GM12801 (cell line): ENCODE results near the gene CBX6.

Experiments used
- TF ChIP-seq, protein P1 (sequence below): IDR thresholded peaks from one replicate; pipeline ENCODE4 v1.5.1; 2011; ENCODE audit warnings: control low read depth; ENCODE audit not compliant: insufficient read length; ENCODE audit errors: extremely low read depth

The CBX6 gene

GRCh38 chr22:38826801-38827200, 45.2 kb downstream of the CBX6 start:
- TF ChIP-seq, protein P1, sequence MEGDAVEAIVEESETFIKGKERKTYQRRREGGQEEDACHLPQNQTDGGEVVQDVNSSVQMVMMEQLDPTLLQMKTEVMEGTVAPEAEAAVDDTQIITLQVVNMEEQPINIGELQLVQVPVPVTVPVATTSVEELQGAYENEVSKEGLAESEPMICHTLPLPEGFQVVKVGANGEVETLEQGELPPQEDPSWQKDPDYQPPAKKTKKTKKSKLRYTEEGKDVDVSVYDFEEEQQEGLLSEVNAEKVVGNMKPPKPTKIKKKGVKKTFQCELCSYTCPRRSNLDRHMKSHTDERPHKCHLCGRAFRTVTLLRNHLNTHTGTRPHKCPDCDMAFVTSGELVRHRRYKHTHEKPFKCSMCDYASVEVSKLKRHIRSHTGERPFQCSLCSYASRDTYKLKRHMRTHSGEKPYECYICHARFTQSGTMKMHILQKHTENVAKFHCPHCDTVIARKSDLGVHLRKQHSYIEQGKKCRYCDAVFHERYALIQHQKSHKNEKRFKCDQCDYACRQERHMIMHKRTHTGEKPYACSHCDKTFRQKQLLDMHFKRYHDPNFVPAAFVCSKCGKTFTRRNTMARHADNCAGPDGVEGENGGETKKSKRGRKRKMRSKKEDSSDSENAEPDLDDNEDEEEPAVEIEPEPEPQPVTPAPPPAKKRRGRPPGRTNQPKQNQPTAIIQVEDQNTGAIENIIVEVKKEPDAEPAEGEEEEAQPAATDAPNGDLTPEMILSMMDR, result no peak

DNA sequence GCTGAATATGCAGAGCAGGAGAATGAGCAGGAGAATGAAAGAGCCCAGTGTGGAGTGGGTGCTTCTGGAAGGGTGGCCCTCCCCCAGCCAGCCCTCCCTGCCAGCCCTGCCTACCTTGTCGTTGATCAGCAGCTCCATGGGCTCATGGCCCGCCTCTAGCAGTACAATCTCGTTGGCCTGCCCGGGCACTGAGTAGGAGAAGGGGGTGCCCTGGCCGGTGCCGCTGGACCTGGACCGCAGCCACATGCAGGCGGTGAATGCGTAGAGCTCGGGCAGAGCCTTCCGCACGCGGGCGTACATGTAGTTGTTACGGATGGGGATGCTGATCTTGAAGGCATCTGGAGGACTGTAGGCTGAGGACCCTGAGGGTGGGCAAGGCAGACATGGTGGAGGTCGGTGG, 45.6 kb downstream of the CBX6 start:
- TF ChIP-seq, protein P1, result no peak

DNA sequence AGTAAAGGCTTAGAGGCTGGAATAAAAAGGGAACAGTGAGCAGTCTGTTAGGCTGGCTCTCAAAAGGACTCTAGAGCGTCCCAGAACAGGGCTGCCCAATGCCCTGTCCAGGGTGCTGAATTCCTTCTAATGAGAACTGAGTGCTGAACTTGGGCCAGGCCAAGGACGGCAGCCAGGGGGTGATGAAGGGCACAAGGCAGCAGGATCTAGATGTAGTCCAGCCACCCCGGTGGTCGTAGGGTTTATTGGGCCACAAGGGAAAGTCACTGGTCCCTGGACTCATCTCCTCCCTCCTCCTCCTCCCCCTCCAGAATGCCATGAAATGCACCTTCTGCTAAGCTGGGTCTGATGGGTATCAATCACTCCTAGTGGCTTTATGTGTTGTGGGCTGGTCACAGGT, 47.4 kb downstream of the CBX6 start:
- TF ChIP-seq, protein P1, result no peak

DNA sequence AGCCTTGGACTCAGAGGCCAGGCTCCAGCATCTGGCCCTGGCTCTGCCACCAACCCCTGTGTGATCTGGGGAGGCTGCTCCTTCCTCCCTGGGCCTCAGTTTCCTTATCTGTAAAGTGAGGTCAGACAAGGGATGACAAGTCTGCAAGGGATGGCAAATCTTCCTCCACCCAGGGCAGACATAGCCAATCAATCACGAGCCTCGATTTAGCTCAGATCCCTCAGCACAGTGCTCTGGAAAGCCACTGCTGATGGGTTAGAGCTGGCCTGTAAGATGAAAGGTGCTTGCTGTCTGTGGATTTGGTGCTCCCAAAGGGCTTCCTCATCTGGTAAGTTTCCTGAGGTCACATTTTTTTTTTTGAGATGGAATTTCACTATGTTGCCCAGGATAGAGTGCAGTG, 48.4 kb downstream of the CBX6 start:
- TF ChIP-seq, protein P1, result no peak

DNA sequence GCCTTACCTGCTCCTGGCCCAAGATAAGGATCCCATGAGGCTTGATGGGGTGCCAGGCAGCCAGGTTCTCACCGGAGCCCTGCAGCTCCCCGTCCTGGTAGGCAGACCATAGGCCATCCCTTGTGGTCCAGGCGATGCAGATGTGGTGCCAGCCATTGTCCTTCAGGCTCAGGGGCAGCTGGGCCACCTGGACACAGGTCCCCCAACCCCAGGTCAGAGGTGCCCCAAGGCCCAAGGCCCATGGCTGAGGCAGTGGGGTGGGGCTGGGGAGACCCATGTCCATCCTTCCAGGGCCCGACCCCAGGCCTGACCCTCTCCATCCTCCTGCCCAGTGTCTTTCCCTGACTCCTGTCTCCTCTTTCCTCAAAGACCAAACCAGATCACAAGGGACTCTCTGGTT, 48.9 kb downstream of the CBX6 start:
- TF ChIP-seq, protein P1, result no peak

DNA sequence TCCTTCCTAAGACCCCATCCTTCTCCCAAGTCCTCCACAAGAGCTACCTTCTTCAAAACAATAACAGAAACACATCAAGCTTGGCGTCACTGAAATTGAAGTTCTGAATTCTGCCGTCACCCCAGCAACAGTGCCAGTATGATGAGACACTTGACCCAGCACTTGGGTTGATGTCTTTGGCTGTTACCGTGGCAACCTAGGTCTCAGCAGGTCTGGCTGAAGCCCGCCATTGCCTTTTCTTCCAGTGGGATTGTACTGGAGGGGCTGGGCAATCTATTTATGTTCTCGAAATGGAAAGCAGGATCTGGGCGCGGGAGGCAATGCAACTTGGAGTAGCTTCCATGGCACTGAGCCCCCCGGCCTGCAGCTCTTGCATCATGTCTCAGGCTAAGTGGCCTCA, 52.0 kb downstream of the CBX6 start:
- TF ChIP-seq, protein P1, result no peak

GRCh38 chr22:38819387-38819940, 52.6 kb downstream of the CBX6 start:
- TF ChIP-seq, protein P1, result no peak
